HFF-Myc (cell line): Measurements from ENCODE around the gene SPAAR.
A peak's percentile ranks its signal among the peaks of the same experiment; 100 is the strongest.

Experiments
- DNase-seq: peaks from one replicate; pipeline ENCODE4 v3.0.0-alpha.2; 2011; ENCODE audit warnings: low read depth; ENCODE audit errors: extremely low read depth
- H3K4me3 ChIP-seq: replicated peaks from 2 replicates; pipeline ENCODE4 v1.5.1; 2011; ENCODE audit warnings: low read depth, mild to moderate bottlenecking, control low read depth, low read length
- TF ChIP-seq, protein P1 (sequence below): IDR thresholded peaks from 2 replicates; pipeline ENCODE4 v1.5.1; 2012; ENCODE audit warnings: mild to moderate bottlenecking, low read depth, low read length, control low read depth; ENCODE audit errors: missing control alignments

Gene SPAAR

DNA sequence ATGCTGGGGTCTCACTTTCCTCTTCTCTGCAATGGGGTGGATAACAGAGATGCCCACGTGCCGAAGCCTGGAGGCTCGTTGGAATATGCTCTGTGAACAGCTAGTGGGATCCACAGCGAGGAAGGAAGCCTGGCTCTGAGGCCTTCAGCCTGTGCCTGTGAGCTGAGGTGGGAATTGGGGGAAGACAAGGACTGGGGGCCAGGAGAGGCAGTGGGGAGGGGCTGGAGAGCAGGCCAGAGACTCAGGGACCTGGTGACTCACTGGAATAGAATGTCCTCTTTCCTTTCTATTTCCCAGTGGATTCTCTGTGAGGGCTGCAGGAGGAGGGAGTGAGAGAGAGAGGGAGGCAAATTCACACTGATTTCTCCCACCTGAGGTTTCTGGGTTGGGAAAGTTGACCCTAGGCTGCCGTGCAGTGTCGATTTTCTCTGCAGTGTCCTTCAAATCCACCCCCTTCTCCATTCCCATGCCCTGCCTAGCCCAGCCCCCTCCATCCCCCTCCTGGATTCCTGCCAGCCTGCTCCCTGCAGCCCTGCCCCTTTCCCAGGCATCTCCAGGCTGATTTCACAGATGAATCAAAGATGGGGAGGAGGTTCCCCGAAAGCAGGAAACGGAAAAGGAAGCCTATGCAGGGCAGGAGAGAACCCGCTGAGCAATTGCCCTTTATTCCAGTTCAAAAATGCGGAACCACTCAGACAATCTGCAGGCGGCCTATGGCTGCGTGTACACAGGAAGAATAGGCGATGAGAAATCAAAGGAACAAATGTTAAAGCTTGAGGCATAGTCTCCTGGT, 1.4 kb upstream of the SPAAR start:
- H3K4me3 ChIP-seq = no peak overlapping the region
- peak; percentile 90 for DNase-seq
- TF ChIP-seq, protein P1, sequence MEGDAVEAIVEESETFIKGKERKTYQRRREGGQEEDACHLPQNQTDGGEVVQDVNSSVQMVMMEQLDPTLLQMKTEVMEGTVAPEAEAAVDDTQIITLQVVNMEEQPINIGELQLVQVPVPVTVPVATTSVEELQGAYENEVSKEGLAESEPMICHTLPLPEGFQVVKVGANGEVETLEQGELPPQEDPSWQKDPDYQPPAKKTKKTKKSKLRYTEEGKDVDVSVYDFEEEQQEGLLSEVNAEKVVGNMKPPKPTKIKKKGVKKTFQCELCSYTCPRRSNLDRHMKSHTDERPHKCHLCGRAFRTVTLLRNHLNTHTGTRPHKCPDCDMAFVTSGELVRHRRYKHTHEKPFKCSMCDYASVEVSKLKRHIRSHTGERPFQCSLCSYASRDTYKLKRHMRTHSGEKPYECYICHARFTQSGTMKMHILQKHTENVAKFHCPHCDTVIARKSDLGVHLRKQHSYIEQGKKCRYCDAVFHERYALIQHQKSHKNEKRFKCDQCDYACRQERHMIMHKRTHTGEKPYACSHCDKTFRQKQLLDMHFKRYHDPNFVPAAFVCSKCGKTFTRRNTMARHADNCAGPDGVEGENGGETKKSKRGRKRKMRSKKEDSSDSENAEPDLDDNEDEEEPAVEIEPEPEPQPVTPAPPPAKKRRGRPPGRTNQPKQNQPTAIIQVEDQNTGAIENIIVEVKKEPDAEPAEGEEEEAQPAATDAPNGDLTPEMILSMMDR = no peak

DNA sequence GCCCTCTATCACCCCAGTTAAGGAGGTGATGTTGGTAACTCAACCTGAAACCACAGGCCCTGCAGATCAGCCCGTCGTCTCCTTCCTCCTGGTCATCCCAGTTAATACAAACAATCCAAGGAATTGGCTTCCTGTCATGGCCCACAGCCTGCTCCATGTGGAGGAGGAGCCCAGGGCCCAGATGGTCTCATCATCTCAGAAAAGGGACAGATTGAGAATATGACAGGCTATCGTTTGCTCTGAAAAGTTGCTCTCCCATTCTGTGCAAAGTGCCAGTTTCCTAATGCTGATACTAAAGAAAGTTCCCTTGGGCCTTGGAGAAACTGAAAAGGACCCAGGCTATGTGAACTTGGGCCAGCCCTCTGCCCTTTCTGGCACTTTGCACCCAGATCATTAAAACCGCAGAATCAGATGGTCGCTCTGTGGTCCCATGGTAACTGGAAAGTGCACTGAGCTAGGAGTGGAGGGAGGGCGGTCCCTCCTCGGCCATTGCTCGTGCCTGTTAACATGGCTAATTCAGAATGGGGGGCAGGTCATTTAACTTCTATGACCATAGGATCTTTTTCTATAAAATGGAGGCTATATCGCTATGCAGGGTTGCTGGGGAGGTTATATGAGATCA, 675 bp upstream of the SPAAR start:
- no peak overlapping the region for H3K4me3 ChIP-seq

DNA sequence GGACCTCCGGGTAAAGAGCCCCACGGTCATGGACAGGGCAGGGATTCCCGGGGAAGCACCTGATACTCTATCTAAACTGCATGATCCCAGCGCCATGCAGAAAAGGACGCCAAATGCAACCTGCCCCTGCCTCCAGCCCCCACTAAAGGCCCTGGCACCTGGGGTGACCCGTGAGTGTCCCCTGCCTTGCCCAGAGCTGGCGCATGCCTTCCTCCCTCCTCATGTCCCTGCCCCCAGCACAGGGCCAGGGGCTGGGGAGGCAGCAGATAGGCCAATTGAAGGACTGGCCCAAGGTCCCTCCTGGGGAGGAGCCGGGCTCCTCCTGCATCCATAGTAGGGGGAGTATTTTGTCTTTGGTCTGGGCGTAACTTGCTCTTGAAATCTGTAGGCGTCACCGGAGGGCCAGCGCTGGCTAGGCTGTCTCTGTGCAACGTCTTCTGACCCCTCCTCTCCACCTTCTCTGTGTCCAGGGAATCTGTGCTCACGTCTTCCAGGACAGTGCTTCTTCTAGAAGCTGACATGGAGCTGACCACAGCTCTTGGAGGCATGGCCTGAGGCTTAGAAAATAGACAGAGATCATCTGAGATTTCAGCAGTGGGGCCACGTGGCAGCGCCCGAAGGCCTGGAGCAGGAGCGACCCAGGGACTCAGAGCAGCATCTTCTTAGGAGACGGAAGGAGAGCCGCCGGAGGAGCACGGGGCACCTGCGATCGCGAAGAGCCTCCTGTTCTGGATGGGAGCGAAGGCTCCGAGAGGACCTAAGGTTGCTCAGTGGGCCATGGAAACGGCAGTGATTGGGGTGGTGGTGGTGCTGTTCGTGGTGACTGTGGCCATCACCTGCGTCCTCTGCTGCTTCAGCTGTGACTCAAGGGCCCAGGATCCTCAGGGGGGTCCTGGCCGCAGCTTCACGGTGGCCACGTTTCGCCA, 660 bp downstream of the SPAAR start:
- no peak for DNase-seq
- TF ChIP-seq, protein P1 = no peak
- no peak overlapping the region for H3K4me3 ChIP-seq

More for the DNA sequence above, 675 bp upstream of the SPAAR start:
- TF ChIP-seq, protein P1 = no peak
- peak; percentile 33 for DNase-seq

DNA sequence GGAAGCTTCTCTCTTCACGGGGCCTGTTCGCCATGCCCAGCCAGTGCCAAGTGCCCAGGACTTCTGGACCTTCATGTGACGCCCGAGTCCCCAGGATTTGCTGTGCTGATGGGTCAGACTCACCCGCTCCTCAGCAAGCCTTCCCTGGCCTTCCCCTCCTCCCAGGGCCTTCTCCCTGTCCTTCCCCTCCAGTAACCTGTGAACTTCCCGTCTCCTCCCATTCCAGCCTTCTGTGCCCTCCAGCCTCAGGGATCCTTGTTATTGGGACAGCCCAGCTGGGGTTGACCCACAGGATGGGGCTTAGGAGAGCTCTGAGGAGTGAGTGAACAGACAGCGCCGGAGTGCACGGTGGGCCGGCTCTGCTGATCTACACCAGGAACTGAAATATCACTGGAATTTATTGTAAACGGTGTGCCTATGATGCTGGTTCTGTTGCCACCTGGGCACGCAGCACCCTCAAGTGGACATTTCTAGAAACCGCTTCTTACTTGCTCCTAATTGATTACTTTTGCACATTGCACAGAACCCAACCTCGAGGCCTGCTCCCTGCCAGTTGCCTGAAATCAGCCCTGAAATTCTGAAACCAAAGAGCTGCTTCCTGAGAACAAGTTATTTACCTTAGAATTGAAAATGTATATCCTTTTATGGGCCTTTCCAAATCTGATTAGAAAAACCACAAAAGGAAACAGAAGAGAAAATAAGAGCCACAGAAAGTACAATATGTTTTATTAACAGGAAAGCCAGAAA, 1.5 kb downstream of the SPAAR start:
- TF ChIP-seq, protein P1 = peak; percentile 55
- H3K4me3 ChIP-seq = no peak overlapping the region
- DNase-seq = peak; percentile 35

DNA sequence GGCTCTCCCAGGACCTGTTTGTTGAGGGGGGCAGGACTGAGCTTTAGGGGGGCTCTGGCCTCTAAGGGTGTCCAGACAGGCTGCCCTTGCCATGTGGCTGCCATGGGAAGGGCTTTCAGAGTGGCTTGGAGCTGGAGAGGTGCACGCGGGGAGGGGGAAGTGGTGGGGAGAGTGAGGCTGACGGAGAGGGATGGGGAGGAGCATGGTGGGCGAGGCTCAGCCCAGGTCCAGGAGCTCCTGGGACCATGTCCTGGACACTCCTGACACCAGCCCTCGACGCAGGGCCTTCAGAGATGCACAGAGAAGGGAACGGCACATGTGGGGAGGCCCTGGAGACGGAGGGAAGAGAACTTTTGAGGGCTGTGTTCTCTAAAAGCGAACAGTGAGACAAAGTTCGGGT, 2.4 kb downstream of the SPAAR start:
- DNase-seq = no peak

More for the DNA sequence above, 2.4 kb downstream of the SPAAR start:
- TF ChIP-seq, protein P1 = no peak
- no peak overlapping the region for H3K4me3 ChIP-seq
